ENCODE measurements around the gene BPIFB2. TPM values are rescaled to one million over a fixed set of nuclear protein-coding genes. Genes with fewer than 3 reads are reported as not detected.
A peak's percentile ranks its signal among the peaks of the same experiment; 100 is the strongest.

Gene BPIFB2
- total RNA-seq, 1 donor from 2014 or later = not detected

GRCh38 chr20:33069673-33070072, 62.2 kb downstream of the BPIFB2 start:
- DNase-seq (ENCODE audit: low read depth) (no peak), FAIRE-seq (no peak)
- Histone ChIP-seq H3K27me3 (ENCODE audit: control insufficient read depth, insufficient read depth, low read length) (peaks cover 1% of the 10 kb centered on the region), H3K4me3 (ENCODE audit: low read depth, low read length) (no peak overlapping the region), H3K36me3 (ENCODE audit: control insufficient read depth, insufficient read depth, low read length) (no peaks in the 10 kb centered on the region)
- TF ChIP-seq CTCF (IDR thresholded peaks at IDR 0.05; ENCODE audit: insufficient read depth, low read length, severe bottlenecking) = no peak

- Histone ChIP-seq H3K4me3 (ENCODE audit: low read depth, low read length) (no peak overlapping the region), H3K27me3 (ENCODE audit: control insufficient read depth, insufficient read depth, low read length) (peaks cover 1% of the 10 kb centered on the region), H3K36me3 (ENCODE audit: control insufficient read depth, insufficient read depth, low read length) (no peaks in the 10 kb centered on the region)
- no peak for FAIRE-seq
- no peak for DNase-seq (ENCODE audit: low read depth)
- TF ChIP-seq CTCF (IDR thresholded peaks at IDR 0.05; ENCODE audit: insufficient read depth, low read length, severe bottlenecking) = no peak
These were observed 62.9 kb downstream of the BPIFB2 start for GRCh38 chr20:33070111-33071053.

- peak; percentile 10 for DNase-seq (ENCODE audit: low read depth)
- FAIRE-seq = no peak
- no peak for TF ChIP-seq CTCF (IDR thresholded peaks at IDR 0.05; ENCODE audit: insufficient read depth, low read length, severe bottlenecking)
- Histone ChIP-seq H3K36me3 (ENCODE audit: control insufficient read depth, insufficient read depth, low read length) (no peaks in the 10 kb centered on the region), H3K4me3 (ENCODE audit: low read depth, low read length) (no peak overlapping the region), H3K27me3 (ENCODE audit: control insufficient read depth, insufficient read depth, low read length) (peaks cover 1% of the 10 kb centered on the region)
These were observed 63.7 kb downstream of the BPIFB2 start for GRCh38 chr20:33071198-33071597.

GRCh38 chr20:33072362-33072761, 64.9 kb downstream of the BPIFB2 start:
- no peak for FAIRE-seq
- peaks cover 1% of the 10 kb centered on the region for H3K27me3 ChIP-seq (ENCODE audit: control insufficient read depth, insufficient read depth, low read length)

GRCh38 chr20:33072813-33073212, 65.3 kb downstream of the BPIFB2 start:
- DNase-seq (ENCODE audit: low read depth) = no peak
- Histone ChIP-seq H3K27me3 (ENCODE audit: control insufficient read depth, insufficient read depth, low read length) (peaks cover 4% of the 10 kb centered on the region), H3K36me3 (ENCODE audit: control insufficient read depth, insufficient read depth, low read length) (no peaks in the 10 kb centered on the region), H3K4me3 (ENCODE audit: low read depth, low read length) (no peak overlapping the region)
- FAIRE-seq = no peak
- no peak for TF ChIP-seq CTCF (IDR thresholded peaks at IDR 0.05; ENCODE audit: insufficient read depth, low read length, severe bottlenecking)

More at GRCh38 chr20:33072362-33072761, 64.9 kb downstream of the BPIFB2 start:
- TF ChIP-seq CTCF (IDR thresholded peaks at IDR 0.05; ENCODE audit: insufficient read depth, low read length, severe bottlenecking) = no peak
- Histone ChIP-seq H3K4me3 (ENCODE audit: low read depth, low read length) (no peak overlapping the region), H3K36me3 (ENCODE audit: control insufficient read depth, insufficient read depth, low read length) (no peaks in the 10 kb centered on the region)
- no peak for DNase-seq (ENCODE audit: low read depth)

Other genes with a start within 250 kb of the BPIFB2 start
- 0.79 and 2.4 TPM in 2 replicates for gene DNMT3B, start 245.3 kb upstream of the BPIFB2 start, total RNA-seq
- gene MAPRE1, start 187.8 kb upstream of the BPIFB2 start, total RNA-seq = 68.5 and 84.2 TPM in 2 replicates
- under 0.01 and 0.38 TPM in 2 replicates for gene EFCAB8, start 148.8 kb upstream of the BPIFB2 start, total RNA-seq
- not detected in 2 replicates for gene SUN5, start 3.3 kb upstream of the BPIFB2 start, total RNA-seq
- gene BPIFB6, start 23.9 kb downstream of the BPIFB2 start, total RNA-seq = not detected in 2 replicates
- not detected in 2 replicates for gene BPIFB3, start 46.2 kb downstream of the BPIFB2 start, total RNA-seq
- not detected in 2 replicates for gene BPIFB4, start 71.9 kb downstream of the BPIFB2 start, total RNA-seq
- not detected in 2 replicates for gene BPIFA2, start 160.5 kb downstream of the BPIFB2 start, total RNA-seq
- not detected in 2 replicates for gene BPIFA3, start 209.6 kb downstream of the BPIFB2 start, total RNA-seq
- gene BPIFA1, start 228.3 kb downstream of the BPIFB2 start, total RNA-seq = not detected in 2 replicates

All from bronchial epithelial cell (primary cell).